GM23338 (cell line): Measurements from ENCODE around the gene RFESD. TPM values are rescaled to one million over a fixed set of nuclear protein-coding genes. Genes with fewer than 3 reads are reported as not detected.

Experiments
- ATAC-seq: fragments of 200-7000 bp; cut with Tn5 transposase; 3 replicates; pipeline ENCODE4 v1.9.1; 2020
- DNase-seq: peaks from one replicate; pipeline ENCODE4 v3.0.0-alpha.2; 2015; ENCODE audit warnings: low spot score
- H2AFZ ChIP-seq: fragments of 200-600 bp; sonication (generic); 2 replicates; pipeline ENCODE4 v1.8.0; 2016; ENCODE audit warnings: antibody characterized with exemption, mild to moderate bottlenecking, moderate library complexity
- H3F3A ChIP-seq: fragments of 200-600 bp; sonication (generic); replicated peaks from 2 replicates; pipeline ENCODE4 v1.8.0; 2017; ENCODE audit warnings: antibody characterized with exemption, mixed run types, low read depth
- H3K27ac ChIP-seq: fragments of 200-600 bp; sonication (generic); 2 replicates; pipeline ENCODE4 v1.6.1; 2016; ENCODE audit warnings: low read depth
- H3K27me3 ChIP-seq: fragments of 200-600 bp; sonication (generic); 2 replicates; pipeline ENCODE4 v1.8.0; 2016; ENCODE audit warnings: mild to moderate bottlenecking, mixed run types, moderate library complexity; ENCODE audit not compliant: insufficient read depth
- H3K36me3 ChIP-seq: fragments of 200-600 bp; sonication (generic); 2 replicates; pipeline ENCODE4 v1.8.0; 2016; ENCODE audit warnings: mild to moderate bottlenecking; ENCODE audit not compliant: insufficient read depth
- H3K4me1 ChIP-seq: fragments of 200-600 bp; sonication (generic); 2 replicates; pipeline ENCODE4 v1.8.0; 2016; ENCODE audit warnings: mild to moderate bottlenecking, moderate library complexity; ENCODE audit not compliant: insufficient read depth
- H3K4me2 ChIP-seq: fragments of 200-600 bp; sonication (generic); 2 replicates; pipeline ENCODE4 v1.7.1; 2017; ENCODE audit warnings: mixed run types
- H3K4me3 ChIP-seq: fragments of 200-600 bp; sonication (generic); 2 replicates; pipeline ENCODE4 v1.6.1; 2016; ENCODE audit warnings: mixed run types
- H3K79me2 ChIP-seq: fragments of 200-600 bp; sonication (generic); replicated peaks from 2 replicates; pipeline ENCODE4 v1.8.0; 2017; ENCODE audit warnings: mild to moderate bottlenecking; ENCODE audit not compliant: insufficient read depth
- H3K9me2 ChIP-seq: fragments of 200-600 bp; sonication (generic); 2 replicates; pipeline ENCODE4 v1.8.0; 2017; ENCODE audit not compliant: insufficient read depth
- H4K20me1 ChIP-seq: fragments of 200-600 bp; sonication (generic); replicated peaks from 2 replicates; pipeline ENCODE4 v1.8.0; 2017; ENCODE audit warnings: mild to moderate bottlenecking; ENCODE audit not compliant: insufficient read depth
- H3K27ac Mint-ChIP-seq: 2 replicates; pipeline ENCODE4 v1.8.0; 2020; ENCODE audit warnings: inconsistent platforms, mild to moderate bottlenecking, moderate library complexity, mixed read lengths
- H3K27me3 Mint-ChIP-seq: 3 replicates; pipeline ENCODE4 v1.8.0; 2022; ENCODE audit warnings: low read depth, mild to moderate bottlenecking, moderate library complexity, mixed read lengths, inconsistent platforms; ENCODE audit not compliant: insufficient read depth, poor library complexity
- H3K36me3 Mint-ChIP-seq: 3 replicates; pipeline ENCODE4 v1.8.0; 2021; ENCODE audit warnings: low read depth, mild to moderate bottlenecking, inconsistent platforms, moderate library complexity, mixed read lengths
- H3K4me1 Mint-ChIP-seq: 3 replicates; pipeline ENCODE4 v1.8.0; 2020; ENCODE audit warnings: mild to moderate bottlenecking, inconsistent platforms, mixed read lengths
- H3K4me3 Mint-ChIP-seq: 3 replicates; pipeline ENCODE4 v1.8.0; 2021; ENCODE audit warnings: moderate library complexity, mild to moderate bottlenecking, inconsistent platforms, mixed read lengths
- H3K9me3 Mint-ChIP-seq: 3 replicates; pipeline ENCODE4 v1.8.0; 2020; ENCODE audit warnings: moderate library complexity, mild to moderate bottlenecking, inconsistent platforms, mixed read lengths
- EZH2 ChIP-seq: fragments of 200-600 bp; sonication (generic); IDR thresholded peaks from one replicate; pipeline ENCODE4 v1.8.0; 2017; ENCODE audit warnings: antibody characterized with exemption, mild to moderate bottlenecking, low read depth; ENCODE audit not compliant: unreplicated experiment
- EZH2phosphoT487 ChIP-seq: fragments of 200-600 bp; sonication (generic); IDR thresholded peaks from one replicate; pipeline ENCODE4 v1.8.1; 2018; ENCODE audit warnings: antibody characterized with exemption; ENCODE audit not compliant: unreplicated experiment
- JUNB ChIP-seq: IDR thresholded peaks from one replicate; pipeline ENCODE4 v1.6.1; 2016; ENCODE audit warnings: antibody characterized with exemption; ENCODE audit not compliant: unreplicated experiment
- NANOG ChIP-seq: IDR thresholded peaks from 2 replicates; pipeline ENCODE4 v1.6.1; 2016; ENCODE audit warnings: antibody characterized with exemption, borderline replicate concordance
- ZNF331 ChIP-seq: fragments of 250-450 bp; sonication (Bioruptor Pico); IDR thresholded peaks from 2 replicates; pipeline ENCODE4 v1.5.0; 2020; ENCODE audit warnings: low read depth, mild to moderate bottlenecking, moderate library complexity
- polyA plus RNA-seq: library from polyadenylated mRNA; unstranded; fragments of >200 nt; fragmentation: Nextera tagmentation; extraction: Ambion mirVana; gene quantifications from 2 replicates; pipeline ENCODE4 v1.2.1, GENCODE V29; 2016
- total RNA-seq: library from RNA; depleted of rRNA; stranded (reverse); fragments of >200 nt; shearing (Covaris generic); gene quantifications from 2 replicates; pipeline ENCODE4 v1.2.3, GENCODE V29; 2014
- TF ChIP-seq, protein P1 (sequence below): IDR thresholded peaks from one replicate; pipeline ENCODE4 v1.6.1; 2018; ENCODE audit warnings: antibody characterized with exemption; ENCODE audit not compliant: unreplicated experiment
- TF ChIP-seq, protein P2 (sequence below), 2 experiments: fragments of 200-600 bp in 1 of 2; sonication (generic) in 1 of 2; conservative IDR thresholded peaks; 2 replicates each; pipeline versions ENCODE4 v1.5.1 to v1.6.1; 2016 to 2017; ENCODE audit warnings: antibody characterized with exemption in 2 of 2, low read depth in 2 of 2, mild to moderate bottlenecking in 2 of 2, moderate library complexity in 1 of 2
- TF ChIP-seq, protein P3 (sequence below): IDR thresholded peaks from 2 replicates; pipeline ENCODE4 v1.6.1; 2016; ENCODE audit warnings: antibody characterized with exemption
- TF ChIP-seq, protein P4 (sequence below): fragments of 250-450 bp; sonication (Bioruptor Pico); IDR thresholded peaks from 2 replicates; pipeline ENCODE4 v1.5.0; 2020; ENCODE audit warnings: mild to moderate bottlenecking, moderate library complexity

RFESD gene
- total and polyA plus RNA-seq, 2 experiments from 2014 or later: 2.4 to 6.9 TPM

DNA sequence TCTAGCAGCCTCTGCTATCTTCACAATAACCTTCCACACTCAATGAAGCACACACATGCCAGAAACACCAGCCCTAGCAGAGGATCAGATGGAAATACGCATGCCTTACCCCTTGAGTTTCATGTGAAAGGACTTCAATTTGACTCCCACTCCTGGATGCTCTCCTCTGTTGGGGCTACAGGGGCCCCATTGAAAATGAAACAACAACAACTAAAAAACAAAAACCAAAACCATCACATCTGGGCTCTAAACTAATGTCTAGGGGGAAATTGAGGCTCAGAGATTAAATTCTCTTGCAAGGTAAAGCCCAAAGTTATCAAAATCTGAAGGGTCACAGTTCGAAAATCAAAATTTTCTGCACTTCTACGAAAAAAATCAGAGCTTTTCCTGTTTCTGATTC is 7.9 kb upstream of the RFESD start:
- Histone ChIP-seq H4K20me1 (no peaks in the 10 kb centered on the region), H3K4me3 (no peak overlapping the region), H3K4me1 (no peaks in the 10 kb centered on the region), H3F3A (no peaks in the 10 kb centered on the region), H3K27me3 (no peaks in the 10 kb centered on the region), H3K79me2 (no peaks in the 10 kb centered on the region), H3K36me3 (no peaks in the 10 kb centered on the region), H3K9me2 (no peaks in the 10 kb centered on the region), H2AFZ (peak overlapping the region; percentile 89), H3K4me2 (no peak overlapping the region), H3K27ac (no peak overlapping the region)
- DNase-seq (no peak), ATAC-seq (no peak)
- H3K4me3 Mint-ChIP-seq: no peak overlapping the region
- no peak overlapping the region for H3K27ac Mint-ChIP-seq
- no peaks in the 10 kb centered on the region for H3K9me3 Mint-ChIP-seq
- H3K36me3 Mint-ChIP-seq: no peaks in the 10 kb centered on the region
- H3K4me1 Mint-ChIP-seq: no peaks in the 10 kb centered on the region
- H3K27me3 Mint-ChIP-seq: no peaks in the 10 kb centered on the region
- TF ChIP-seq EZH2phosphoT487 (no peak), JUNB (no peak), ZNF331 (CRISPR knock-in tag) (no peak)
- TF ChIP-seq, protein P1, sequence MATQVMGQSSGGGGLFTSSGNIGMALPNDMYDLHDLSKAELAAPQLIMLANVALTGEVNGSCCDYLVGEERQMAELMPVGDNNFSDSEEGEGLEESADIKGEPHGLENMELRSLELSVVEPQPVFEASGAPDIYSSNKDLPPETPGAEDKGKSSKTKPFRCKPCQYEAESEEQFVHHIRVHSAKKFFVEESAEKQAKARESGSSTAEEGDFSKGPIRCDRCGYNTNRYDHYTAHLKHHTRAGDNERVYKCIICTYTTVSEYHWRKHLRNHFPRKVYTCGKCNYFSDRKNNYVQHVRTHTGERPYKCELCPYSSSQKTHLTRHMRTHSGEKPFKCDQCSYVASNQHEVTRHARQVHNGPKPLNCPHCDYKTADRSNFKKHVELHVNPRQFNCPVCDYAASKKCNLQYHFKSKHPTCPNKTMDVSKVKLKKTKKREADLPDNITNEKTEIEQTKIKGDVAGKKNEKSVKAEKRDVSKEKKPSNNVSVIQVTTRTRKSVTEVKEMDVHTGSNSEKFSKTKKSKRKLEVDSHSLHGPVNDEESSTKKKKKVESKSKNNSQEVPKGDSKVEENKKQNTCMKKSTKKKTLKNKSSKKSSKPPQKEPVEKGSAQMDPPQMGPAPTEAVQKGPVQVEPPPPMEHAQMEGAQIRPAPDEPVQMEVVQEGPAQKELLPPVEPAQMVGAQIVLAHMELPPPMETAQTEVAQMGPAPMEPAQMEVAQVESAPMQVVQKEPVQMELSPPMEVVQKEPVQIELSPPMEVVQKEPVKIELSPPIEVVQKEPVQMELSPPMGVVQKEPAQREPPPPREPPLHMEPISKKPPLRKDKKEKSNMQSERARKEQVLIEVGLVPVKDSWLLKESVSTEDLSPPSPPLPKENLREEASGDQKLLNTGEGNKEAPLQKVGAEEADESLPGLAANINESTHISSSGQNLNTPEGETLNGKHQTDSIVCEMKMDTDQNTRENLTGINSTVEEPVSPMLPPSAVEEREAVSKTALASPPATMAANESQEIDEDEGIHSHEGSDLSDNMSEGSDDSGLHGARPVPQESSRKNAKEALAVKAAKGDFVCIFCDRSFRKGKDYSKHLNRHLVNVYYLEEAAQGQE: no peak
- TF ChIP-seq, protein P2, sequence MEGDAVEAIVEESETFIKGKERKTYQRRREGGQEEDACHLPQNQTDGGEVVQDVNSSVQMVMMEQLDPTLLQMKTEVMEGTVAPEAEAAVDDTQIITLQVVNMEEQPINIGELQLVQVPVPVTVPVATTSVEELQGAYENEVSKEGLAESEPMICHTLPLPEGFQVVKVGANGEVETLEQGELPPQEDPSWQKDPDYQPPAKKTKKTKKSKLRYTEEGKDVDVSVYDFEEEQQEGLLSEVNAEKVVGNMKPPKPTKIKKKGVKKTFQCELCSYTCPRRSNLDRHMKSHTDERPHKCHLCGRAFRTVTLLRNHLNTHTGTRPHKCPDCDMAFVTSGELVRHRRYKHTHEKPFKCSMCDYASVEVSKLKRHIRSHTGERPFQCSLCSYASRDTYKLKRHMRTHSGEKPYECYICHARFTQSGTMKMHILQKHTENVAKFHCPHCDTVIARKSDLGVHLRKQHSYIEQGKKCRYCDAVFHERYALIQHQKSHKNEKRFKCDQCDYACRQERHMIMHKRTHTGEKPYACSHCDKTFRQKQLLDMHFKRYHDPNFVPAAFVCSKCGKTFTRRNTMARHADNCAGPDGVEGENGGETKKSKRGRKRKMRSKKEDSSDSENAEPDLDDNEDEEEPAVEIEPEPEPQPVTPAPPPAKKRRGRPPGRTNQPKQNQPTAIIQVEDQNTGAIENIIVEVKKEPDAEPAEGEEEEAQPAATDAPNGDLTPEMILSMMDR (conservative IDR thresholded peaks at IDR 0.05; ENCODE audit: low read depth in 2 of 2): no peak

DNA sequence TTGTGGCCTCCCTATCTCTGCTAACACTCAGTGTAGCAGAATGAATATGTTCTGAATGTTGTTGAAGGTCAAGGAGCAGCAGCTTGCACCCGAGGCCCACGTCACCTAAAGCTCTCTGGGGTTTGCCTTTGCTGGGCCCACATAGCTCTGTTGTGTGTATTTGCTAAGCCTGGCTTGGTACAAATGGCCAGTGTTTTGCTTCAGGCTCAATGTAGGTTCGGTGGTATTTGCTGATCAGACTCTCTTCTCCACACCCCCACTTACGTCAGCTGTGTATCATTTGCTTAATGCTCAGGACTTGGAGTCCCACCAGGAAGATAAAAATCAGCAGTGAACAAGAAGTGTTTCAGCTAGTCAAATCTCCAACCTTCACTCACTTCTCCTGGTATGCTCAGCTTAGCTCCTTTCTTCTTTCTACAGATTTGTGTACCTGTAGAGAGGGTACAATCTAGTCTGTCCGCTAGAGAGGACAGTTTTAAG is 4.8 kb upstream of the RFESD start:
- Histone ChIP-seq H3K36me3 (no peaks in the 10 kb centered on the region), H3K4me3 (no peak overlapping the region), H3K9me2 (no peaks in the 10 kb centered on the region), H2AFZ (no peak overlapping the region), H4K20me1 (no peaks in the 10 kb centered on the region), H3K4me2 (no peak overlapping the region), H3F3A (no peaks in the 10 kb centered on the region), H3K4me1 (no peaks in the 10 kb centered on the region), H3K27ac (no peak overlapping the region), H3K27me3 (no peaks in the 10 kb centered on the region), H3K79me2 (no peaks in the 10 kb centered on the region)
- ATAC-seq (no peak), DNase-seq (no peak)
- no peaks in the 10 kb centered on the region for H3K36me3 Mint-ChIP-seq
- peaks cover 8% of the 10 kb centered on the region for H3K27me3 Mint-ChIP-seq
- H3K4me3 Mint-ChIP-seq: no peak overlapping the region
- no peak overlapping the region for H3K27ac Mint-ChIP-seq
- no peaks in the 10 kb centered on the region for H3K4me1 Mint-ChIP-seq
- no peaks in the 10 kb centered on the region for H3K9me3 Mint-ChIP-seq
- TF ChIP-seq JUNB (no peak), EZH2 (no peak), ZNF331 (CRISPR knock-in tag) (no peak), NANOG (no peak)
- TF ChIP-seq, protein P3, sequence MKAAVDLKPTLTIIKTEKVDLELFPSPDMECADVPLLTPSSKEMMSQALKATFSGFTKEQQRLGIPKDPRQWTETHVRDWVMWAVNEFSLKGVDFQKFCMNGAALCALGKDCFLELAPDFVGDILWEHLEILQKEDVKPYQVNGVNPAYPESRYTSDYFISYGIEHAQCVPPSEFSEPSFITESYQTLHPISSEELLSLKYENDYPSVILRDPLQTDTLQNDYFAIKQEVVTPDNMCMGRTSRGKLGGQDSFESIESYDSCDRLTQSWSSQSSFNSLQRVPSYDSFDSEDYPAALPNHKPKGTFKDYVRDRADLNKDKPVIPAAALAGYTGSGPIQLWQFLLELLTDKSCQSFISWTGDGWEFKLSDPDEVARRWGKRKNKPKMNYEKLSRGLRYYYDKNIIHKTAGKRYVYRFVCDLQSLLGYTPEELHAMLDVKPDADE: no peak
- TF ChIP-seq, protein P4, sequence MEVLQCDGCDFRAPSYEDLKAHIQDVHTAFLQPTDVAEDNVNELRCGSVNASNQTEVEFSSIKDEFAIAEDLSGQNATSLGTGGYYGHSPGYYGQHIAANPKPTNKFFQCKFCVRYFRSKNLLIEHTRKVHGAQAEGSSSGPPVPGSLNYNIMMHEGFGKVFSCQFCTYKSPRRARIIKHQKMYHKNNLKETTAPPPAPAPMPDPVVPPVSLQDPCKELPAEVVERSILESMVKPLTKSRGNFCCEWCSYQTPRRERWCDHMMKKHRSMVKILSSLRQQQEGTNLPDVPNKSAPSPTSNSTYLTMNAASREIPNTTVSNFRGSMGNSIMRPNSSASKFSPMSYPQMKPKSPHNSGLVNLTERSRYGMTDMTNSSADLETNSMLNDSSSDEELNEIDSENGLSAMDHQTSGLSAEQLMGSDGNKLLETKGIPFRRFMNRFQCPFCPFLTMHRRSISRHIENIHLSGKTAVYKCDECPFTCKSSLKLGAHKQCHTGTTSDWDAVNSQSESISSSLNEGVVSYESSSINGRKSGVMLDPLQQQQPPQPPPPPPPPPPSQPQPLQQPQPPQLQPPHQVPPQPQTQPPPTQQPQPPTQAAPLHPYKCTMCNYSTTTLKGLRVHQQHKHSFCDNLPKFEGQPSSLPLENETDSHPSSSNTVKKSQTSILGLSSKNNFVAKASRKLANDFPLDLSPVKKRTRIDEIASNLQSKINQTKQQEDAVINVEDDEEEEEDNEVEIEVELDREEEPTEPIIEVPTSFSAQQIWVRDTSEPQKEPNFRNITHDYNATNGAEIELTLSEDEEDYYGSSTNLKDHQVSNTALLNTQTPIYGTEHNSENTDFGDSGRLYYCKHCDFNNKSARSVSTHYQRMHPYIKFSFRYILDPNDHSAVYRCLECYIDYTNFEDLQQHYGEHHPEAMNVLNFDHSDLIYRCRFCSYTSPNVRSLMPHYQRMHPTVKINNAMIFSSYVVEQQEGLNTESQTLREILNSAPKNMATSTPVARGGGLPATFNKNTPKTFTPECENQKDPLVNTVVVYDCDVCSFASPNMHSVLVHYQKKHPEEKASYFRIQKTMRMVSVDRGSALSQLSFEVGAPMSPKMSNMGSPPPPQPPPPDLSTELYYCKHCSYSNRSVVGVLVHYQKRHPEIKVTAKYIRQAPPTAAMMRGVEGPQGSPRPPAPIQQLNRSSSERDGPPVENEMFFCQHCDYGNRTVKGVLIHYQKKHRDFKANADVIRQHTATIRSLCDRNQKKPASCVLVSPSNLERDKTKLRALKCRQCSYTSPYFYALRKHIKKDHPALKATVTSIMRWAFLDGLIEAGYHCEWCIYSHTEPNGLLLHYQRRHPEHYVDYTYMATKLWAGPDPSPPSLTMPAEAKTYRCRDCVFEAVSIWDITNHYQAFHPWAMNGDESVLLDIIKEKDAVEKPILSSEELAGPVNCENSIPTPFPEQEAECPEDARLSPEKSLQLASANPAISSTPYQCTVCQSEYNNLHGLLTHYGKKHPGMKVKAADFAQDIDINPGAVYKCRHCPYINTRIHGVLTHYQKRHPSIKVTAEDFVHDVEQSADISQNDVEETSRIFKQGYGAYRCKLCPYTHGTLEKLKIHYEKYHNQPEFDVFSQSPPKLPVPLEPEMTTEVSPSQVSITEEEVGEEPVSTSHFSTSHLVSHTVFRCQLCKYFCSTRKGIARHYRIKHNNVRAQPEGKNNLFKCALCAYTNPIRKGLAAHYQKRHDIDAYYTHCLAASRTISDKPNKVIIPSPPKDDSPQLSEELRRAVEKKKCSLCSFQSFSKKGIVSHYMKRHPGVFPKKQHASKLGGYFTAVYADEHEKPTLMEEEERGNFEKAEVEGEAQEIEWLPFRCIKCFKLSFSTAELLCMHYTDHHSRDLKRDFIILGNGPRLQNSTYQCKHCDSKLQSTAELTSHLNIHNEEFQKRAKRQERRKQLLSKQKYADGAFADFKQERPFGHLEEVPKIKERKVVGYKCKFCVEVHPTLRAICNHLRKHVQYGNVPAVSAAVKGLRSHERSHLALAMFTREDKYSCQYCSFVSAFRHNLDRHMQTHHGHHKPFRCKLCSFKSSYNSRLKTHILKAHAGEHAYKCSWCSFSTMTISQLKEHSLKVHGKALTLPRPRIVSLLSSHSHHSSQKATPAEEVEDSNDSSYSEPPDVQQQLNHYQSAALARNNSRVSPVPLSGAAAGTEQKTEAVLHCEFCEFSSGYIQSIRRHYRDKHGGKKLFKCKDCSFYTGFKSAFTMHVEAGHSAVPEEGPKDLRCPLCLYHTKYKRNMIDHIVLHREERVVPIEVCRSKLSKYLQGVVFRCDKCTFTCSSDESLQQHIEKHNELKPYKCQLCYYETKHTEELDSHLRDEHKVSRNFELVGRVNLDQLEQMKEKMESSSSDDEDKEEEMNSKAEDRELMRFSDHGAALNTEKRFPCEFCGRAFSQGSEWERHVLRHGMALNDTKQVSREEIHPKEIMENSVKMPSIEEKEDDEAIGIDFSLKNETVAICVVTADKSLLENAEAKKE (CRISPR knock-in tag): no peak
